ENCODE results near the gene BEST4.
"Not testable (repeated sequence)": the region's sequence is repeated elsewhere in the genome, so short reads cannot be mapped to it uniquely, and the experiment has no call there.

The BEST4 gene

GRCh38 chr1:44788120-44788860 lies at the start of gene BEST4:
Gene BEST4 (minus strand): TSS chr1:44788170. CDS start chr1:44787705, 465 bp downstream.
- no peak for DNase-seq

- DNase-seq, result peak in 11 of 14 donors; percentile 22 to 71 (median 49)
Observed at GRCh38 chr1:44835738-44836675, 48.0 kb upstream of the BEST4 start.

DNA sequence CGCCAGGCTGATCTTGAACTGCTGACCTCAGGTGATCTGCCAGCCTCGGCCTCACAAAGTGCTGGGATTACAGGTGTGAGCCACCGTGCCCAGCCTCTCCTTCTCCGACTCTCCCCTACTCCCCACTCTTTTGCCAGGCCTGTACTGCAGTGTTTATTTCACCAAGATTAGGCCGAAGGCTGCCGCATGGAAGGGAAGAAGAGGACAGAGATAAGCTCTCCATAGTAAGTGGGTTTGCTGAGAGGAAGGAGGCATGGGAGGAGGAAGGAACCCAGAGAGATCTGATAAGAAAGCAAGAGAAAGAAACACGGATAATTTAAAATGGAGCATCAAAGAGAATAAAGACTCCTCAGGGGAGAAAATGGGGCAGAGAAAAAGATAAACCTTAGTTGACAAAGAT lies 46.4 kb upstream of the BEST4 start:
- DNase-seq, result no peak

- DNase-seq, result no peak
Observed at GRCh38 chr1:44832056-44832705, 44.2 kb upstream of the BEST4 start.

GRCh38 chr1:44831516-44831915 lies 43.5 kb upstream of the BEST4 start:
- no peak for DNase-seq

GRCh38 chr1:44830900-44831304 lies 42.9 kb upstream of the BEST4 start:
- no peak for DNase-seq

DNA sequence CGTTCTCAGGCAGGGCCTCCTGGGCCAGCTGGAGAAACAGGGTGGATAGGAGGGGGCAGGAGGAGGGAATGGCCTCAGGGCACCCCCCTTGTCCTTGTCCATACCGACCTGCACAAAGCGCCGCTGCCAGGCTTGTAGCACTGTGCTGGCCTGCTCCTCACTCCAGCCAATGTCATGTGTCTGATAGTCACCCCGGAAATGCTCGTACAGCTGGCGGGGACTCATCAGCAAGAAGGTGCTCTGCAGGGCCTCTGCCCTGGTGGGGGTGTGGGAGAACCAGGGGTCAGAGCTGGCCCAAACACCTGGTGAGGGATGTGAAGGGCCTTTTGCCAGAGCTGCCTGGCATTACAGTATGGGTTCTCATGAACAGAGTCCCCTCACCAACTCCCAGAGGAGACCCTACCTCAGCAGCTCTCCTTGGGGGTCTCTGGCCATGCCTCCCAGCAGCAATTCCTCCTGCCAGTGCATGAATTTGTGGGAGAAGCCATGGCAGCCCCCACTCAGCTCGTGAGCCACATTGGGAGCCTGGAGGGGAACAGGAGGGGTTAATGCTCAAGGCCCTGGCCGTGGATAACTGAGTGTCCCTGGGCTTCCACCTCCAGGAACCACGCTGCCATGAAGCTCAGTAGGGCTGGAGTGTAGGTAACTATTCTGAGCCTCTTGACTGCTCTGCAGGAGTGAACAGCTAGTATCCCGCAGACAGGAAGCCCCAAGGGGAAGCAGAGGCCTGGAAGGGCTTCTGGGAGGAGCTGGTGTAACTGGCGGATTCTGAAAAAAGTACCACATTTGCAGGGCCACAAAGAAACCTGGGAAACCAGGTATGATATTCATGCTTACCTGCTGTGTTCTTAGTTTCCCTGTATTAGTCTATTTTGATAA lies 41.8 kb upstream of the BEST4 start:
- no peak for DNase-seq

GRCh38 chr1:44828841-44829440 lies 41.0 kb upstream of the BEST4 start:
- DNase-seq, result no peak

GRCh38 chr1:44828003-44828651 lies 40.2 kb upstream of the BEST4 start:
- DNase-seq, result no peak

DNA sequence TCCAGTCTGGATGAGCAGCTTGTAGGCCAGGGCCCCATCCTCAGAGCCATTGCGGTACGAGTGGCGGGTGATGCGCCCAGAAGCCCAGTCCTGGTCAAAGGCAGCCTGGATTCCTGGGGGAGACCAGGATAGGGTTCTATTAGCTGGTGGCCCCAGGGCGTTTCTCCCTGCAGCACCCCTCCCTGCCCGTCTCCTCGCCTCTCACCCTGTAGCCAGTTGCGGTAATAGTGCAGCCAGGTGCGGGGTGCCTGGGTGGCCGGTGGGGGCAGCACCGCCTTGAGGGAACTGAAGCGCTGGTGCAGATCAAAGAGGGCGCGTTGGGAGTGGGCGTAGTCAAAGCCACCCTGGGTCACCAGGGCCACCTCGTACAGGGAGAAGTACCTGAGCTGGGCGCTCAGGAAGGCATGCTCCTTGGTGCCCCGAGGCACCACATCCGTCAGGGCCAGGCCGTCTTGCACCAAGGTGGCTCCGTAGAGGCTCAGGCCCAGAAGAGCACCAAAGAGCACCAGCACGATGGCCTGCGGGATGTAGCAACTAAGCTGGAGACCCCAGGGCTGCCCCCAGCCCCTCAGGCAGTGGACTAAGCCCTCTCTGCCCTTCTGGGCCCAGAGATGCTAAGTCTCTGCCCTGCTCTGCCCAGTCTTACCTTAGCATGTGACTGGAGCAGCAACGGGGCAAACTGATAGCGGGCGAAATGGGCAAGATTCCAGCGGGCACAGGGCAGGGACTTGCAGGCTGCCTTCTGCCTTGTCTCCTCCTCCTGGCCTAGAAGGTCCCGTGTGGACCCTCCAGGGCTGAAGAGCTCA lies 39.4 kb upstream of the BEST4 start:
- DNase-seq, result no peak

DNA sequence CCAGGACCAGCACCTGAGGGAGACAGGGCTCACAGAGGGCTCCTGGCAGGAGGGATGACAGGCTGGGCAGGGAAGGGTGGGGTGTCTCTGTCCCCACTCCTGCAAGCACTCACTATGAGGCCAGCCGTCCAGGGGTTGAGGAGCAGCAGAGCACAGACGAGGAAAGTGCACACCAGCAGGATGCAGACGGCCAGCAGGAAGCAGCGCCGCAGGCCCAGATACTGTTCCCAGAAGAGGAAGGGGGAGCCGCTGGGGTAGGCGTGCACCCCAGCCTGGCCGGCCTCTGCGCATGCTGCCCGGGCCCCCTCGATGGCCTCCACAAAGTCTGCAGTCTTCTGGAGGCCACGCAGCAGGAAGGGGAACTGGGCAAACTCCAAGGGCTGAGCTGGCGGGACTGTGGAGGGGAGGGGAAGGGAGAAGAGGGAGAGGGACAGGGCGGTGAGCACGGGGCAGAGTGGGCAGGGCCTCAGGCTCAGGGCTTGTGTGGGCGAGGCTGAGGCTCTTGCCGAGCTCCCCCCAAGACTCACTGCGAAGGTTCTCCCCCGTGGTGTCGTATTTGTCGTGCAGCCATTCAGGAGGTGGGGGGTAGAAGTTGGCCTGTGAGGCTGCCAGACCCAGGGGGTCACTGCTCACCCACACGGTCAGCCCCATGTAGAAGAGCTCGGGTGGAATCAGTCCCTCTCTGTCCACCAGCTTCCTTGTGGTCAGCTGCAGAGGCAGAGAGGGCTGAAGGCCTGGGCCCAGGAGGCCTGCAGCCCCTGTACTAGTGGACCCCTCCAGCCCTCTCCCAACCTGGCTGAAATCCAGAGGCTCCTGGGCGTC lies 38.6 kb upstream of the BEST4 start:
- DNase-seq, result peak in 9 of 14 donors; percentile 16 to 65 (median 49)

- not testable (repeated sequence) for DNase-seq
Observed at GRCh38 chr1:44824392-44824791, 36.4 kb upstream of the BEST4 start.

- DNase-seq, result no peak
Observed at GRCh38 chr1:44822981-44823451, 35.0 kb upstream of the BEST4 start.

DNA sequence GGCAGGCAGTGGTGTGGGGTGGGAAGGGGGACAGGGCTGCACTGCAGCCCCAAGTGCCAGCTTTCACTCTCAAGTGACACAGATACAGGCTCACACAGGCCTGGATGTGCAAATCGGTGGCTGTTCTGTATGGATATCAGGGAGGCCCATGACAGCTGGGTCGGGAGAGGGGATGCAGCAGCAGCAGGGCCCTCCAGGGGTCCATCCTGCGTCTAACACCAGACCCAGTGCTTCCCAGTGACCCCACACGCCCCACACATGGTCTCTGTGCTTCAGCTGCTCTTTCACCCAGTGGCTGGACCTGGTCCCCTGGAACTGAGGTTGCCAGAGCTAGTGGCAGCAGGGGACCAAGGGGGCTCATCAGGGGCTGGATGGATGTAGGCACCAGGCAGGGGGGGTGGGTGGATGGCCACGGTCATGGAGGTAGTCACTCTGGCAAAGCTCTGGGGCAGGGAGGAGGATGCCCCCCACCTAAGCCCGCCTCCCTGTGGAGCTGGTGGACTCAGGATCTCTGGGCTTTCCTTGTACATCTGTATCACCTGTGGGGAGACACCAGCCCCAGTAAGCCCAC lies 34.2 kb upstream of the BEST4 start:
- no peak for DNase-seq

DNA sequence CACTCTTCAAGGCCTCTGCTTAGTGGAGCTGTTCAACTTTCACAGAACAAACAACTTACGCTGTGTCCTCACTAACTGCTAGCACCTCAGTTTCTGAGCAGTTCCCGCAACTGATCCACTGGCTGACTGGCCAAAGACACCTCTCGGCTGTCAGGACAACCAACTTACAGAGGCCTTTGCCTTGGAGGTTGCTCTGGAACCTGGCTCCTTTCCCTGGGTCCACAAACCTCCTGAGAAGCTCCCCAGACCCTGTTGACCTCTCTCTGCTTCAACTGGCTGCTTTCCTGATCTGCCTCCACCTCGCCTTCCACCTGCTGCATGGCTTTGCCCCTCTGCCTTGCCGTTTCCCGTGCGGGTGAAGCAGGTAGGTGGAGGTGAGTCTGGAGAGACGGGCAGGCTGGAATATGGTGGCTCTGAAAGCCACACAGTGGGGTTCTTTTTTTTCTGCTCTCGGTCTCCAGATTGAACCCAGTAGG lies 33.3 kb upstream of the BEST4 start:
- DNase-seq, result no peak

DNA sequence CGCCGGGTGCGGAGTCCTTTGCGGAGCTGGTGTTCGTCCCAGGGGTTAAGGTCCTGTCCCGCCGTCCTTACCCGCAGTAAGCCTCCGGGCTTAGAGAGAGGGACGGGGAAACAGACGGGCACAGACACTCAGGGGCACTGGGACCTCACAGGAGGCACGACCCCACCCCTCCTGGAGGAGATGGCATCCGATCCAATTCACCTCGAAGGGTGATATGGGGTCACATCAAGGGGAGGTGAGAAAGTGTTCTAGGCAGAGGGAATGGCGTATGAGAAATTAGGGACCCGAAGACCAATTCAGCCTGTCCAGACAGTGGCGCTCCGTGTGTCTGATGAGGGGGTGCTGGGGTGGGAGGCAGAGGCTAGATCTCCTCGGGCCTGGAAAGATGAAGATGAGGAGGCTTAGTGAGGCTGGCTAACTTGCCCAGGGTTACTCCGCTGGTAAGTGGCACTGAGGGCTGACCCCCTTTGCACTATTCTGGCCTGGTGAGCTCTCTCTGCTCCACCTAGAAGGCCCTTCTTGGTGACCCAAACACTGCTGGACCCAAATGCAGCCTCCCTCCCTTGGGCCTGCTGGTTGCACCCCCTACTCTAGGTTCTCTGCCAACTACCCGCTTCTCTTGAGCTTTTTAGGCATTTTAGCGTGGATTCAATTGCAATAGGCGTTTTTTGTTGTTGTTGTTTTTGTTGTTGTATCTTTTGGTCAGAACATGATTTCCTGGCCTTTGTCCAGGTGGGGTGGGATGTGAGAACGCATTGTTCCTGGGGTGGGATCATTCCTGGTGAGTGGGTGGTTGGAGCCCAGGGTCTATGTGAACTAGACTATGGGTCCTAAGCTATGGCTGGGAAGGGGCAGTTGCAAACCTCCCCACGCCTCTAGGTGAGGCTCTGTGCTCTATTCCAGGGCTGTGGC lies 32.6 kb upstream of the BEST4 start:
- peak in 1 of 14 donors; percentile 58 for DNase-seq

DNA sequence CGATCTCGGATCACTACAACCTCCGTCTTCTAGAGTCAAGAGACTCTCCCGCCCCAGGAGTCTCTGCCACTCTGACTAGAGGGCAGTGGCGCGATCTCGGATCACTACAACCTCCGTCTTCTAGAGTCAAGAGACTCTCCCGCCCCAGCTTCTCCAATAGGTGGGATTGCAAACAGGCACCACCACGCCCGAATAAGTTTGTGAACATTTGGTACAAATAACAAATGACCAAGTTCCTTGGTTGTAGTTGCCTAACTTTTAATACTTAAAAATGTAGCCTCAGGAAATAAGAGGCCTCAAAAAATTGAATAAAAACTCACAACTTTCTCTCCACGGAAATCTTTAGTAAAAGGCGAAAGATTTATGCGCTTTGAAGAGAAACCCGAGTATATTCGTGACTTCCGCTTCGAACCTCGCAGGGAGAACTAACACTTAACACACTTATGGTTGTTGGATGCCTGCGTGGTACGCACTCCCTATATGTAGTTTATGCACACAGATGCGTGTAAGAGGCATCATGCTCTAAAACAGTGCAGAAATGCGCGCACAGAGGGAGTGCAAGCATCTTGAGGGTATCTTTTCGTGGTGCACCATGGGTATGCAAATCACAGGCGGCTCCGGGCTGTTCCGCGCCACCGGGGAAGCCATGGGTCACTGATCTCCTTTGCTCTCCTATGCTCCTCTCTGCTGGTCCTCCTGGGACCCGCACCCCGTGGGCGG lies 31.8 kb upstream of the BEST4 start:
- peak in 11 of 14 donors; percentile 37 to 84 (median 67) for DNase-seq

Measured in C1 segment of cervical spinal cord (tissue), 14 donors.